Ascending aorta (tissue), 2 donors: ENCODE results near the gene SCO1. TPM values are rescaled to one million over a fixed set of nuclear protein-coding genes. Genes with fewer than 3 reads are reported as not detected.

Experiments
- DNase-seq, 2 donors: peaks; one replicate each; pipeline ENCODE4 v3.0.0-alpha.2; 2019; ENCODE audit warnings: low spot score in 2 of 2
- H3K27ac ChIP-seq, 2 donors: fragments of 200-600 bp; sonication (generic); one replicate each; pipeline ENCODE4 v1.5.1; 2016 to 2017; ENCODE audit warnings: mild to moderate bottlenecking in 1 of 2
- H3K27me3 ChIP-seq: fragments of 200-600 bp; sonication (generic); one replicate; pipeline ENCODE4 v1.5.1; 2017
- H3K36me3 ChIP-seq, 2 donors: fragments of 200-600 bp; sonication (generic); one replicate each; pipeline ENCODE4 v1.5.1; 2016
- H3K4me1 ChIP-seq, 2 donors: fragments of 200-600 bp; sonication (generic); one replicate each; pipeline ENCODE4 v1.5.1; 2016 to 2017; ENCODE audit warnings: mild to moderate bottlenecking in 1 of 2
- H3K4me3 ChIP-seq, 2 donors: fragments of 200-600 bp; sonication (generic); one replicate each; pipeline ENCODE4 v1.5.1; 2016 to 2017; ENCODE audit warnings: mild to moderate bottlenecking in 1 of 2
- H3K9me3 ChIP-seq, 2 donors: fragments of 200-600 bp; sonication (generic); one replicate each; pipeline ENCODE4 v1.5.1; 2016
- CTCF ChIP-seq, 3 experiments: fragments of 200-600 bp in 2 of 3; fragments of 450-650 bp in 1 of 3; sonication (generic) in 2 of 3; IDR thresholded peaks; one replicate each; pipeline ENCODE4 v1.5.1; 2016 to 2019; ENCODE audit warnings: antibody characterized with exemption in 3 of 3, mild to moderate bottlenecking in 1 of 3, moderate library complexity in 1 of 3
- intact Hi-C: fragments of 100-400 bp; cut with DNase I; formaldehyde crosslinking; loops from one replicate; pipeline ENCODE4 v1.15.1; 2023
- total RNA-seq: library from RNA; depleted of rRNA; stranded (reverse); fragments of >200 nt; gene quantifications from one replicate; pipeline ENCODE4 v1.1.0, GENCODE V29; 2016

The SCO1 gene
- total RNA-seq, 1 donor from 2014 or later, result 173 TPM

GRCh38 chr17:10741416-10742135, 44.2 kb upstream of the SCO1 start:
- H3K27ac ChIP-seq, result no peak overlapping the region

GRCh38 chr17:10739386-10739785, 42.1 kb upstream of the SCO1 start:
- Histone ChIP-seq H3K4me3 (no peak overlapping the region), H3K9me3 (no peaks in the 10 kb centered on the region), H3K27me3 (no peaks in the 10 kb centered on the region), H3K27ac (no peak overlapping the region), H3K4me1 (no peaks in the 10 kb centered on the region), H3K36me3 (no peaks in the 10 kb centered on the region)
- DNase-seq, result peak in 1 of 2 donors; percentile 44
- no peak for TF ChIP-seq CTCF (IDR thresholded peaks at IDR 0.05)
- intact Hi-C loops, result no loop called here

More at GRCh38 chr17:10741416-10742135, 44.2 kb upstream of the SCO1 start:
- Histone ChIP-seq H3K36me3 (no peaks in the 10 kb centered on the region), H3K9me3 (no peaks in the 10 kb centered on the region), H3K4me1 (no peaks in the 10 kb centered on the region), H3K4me3 (no peak overlapping the region), H3K27me3 (no peaks in the 10 kb centered on the region)
- no peak for TF ChIP-seq CTCF (IDR thresholded peaks at IDR 0.05)
- DNase-seq, result peak in 1 of 2 donors; percentile 63
- intact Hi-C loops, result loop anchor here (1.0 kb wide), 1 partner anchor 100 kb away; no protein-coding TSS in a partner anchor

- no peak for TF ChIP-seq CTCF (IDR thresholded peaks at IDR 0.05)
- H3K4me1 ChIP-seq, result no peaks in the 10 kb centered on the region
- no peak overlapping the region for H3K4me3 ChIP-seq
- no peak overlapping the region for H3K27ac ChIP-seq
- H3K27me3 ChIP-seq, result no peaks in the 10 kb centered on the region
- intact Hi-C loops, result no loop called here
- H3K9me3 ChIP-seq, result no peaks in the 10 kb centered on the region
- no peaks in the 10 kb centered on the region for H3K36me3 ChIP-seq
- DNase-seq, result no peak
Measured at GRCh38 chr17:10738521-10739258, 41.4 kb upstream of the SCO1 start.

GRCh38 chr17:10737736-10738135, 40.4 kb upstream of the SCO1 start:
- H3K9me3 ChIP-seq, result no peaks in the 10 kb centered on the region
- TF ChIP-seq CTCF (IDR thresholded peaks at IDR 0.05), result no peak
- no peaks in the 10 kb centered on the region for H3K4me1 ChIP-seq
- peak in 1 of 2 donors; percentile 47 for DNase-seq
- H3K4me3 ChIP-seq, result no peak overlapping the region
- H3K36me3 ChIP-seq, result no peaks in the 10 kb centered on the region
- intact Hi-C loops, result loop anchor here (1.0 kb wide), 1 partner anchor 108 kb away; no protein-coding TSS in a partner anchor
- no peaks in the 10 kb centered on the region for H3K27me3 ChIP-seq
- no peak overlapping the region for H3K27ac ChIP-seq

GRCh38 chr17:10737168-10737622, 39.9 kb upstream of the SCO1 start:
- Histone ChIP-seq H3K36me3 (no peaks in the 10 kb centered on the region), H3K9me3 (no peaks in the 10 kb centered on the region), H3K4me1 (no peaks in the 10 kb centered on the region), H3K27ac (no peak overlapping the region), H3K4me3 (no peak overlapping the region), H3K27me3 (no peaks in the 10 kb centered on the region)
- intact Hi-C loops, result loop anchor here (1.0 kb wide), 1 partner anchor 108 kb away; no protein-coding TSS in a partner anchor
- TF ChIP-seq CTCF (IDR thresholded peaks at IDR 0.05), result peak; percentile 46 to 82 (median 77)
- peak in 1 of 2 donors; percentile 82 for DNase-seq
